ENCODE measurements around the gene FTSJ1.

The FTSJ1 gene

GRCh38 chrX:48530736-48531135 lies 54.7 kb downstream of the FTSJ1 start:
- DNase-seq (ENCODE audit: low read depth): no peak

- no peak for DNase-seq (ENCODE audit: low read depth)
Observed at GRCh38 chrX:48531358-48531959, 55.5 kb downstream of the FTSJ1 start.

- DNase-seq (ENCODE audit: low read depth): no peak
Observed at GRCh38 chrX:48532161-48532560, 56.2 kb downstream of the FTSJ1 start.

GRCh38 chrX:48533165-48533564 lies 57.2 kb downstream of the FTSJ1 start:
- no peak for DNase-seq (ENCODE audit: low read depth)

All from non-pigmented ciliary epithelial cell (primary cell).